GM19468 (cell line): ENCODE results near the gene CUL1.

Experiments
- ATAC-seq: cut with Tn5 transposase; IDR thresholded peaks from one replicate; pipeline ENCODE4 v1.9.1; 2021; ENCODE audit warnings: mild to moderate bottlenecking, moderate library complexity, moderate number of reproducible peaks; ENCODE audit not compliant: unreplicated experiment; ENCODE audit errors: extremely low read depth

CUL1 gene

DNA sequence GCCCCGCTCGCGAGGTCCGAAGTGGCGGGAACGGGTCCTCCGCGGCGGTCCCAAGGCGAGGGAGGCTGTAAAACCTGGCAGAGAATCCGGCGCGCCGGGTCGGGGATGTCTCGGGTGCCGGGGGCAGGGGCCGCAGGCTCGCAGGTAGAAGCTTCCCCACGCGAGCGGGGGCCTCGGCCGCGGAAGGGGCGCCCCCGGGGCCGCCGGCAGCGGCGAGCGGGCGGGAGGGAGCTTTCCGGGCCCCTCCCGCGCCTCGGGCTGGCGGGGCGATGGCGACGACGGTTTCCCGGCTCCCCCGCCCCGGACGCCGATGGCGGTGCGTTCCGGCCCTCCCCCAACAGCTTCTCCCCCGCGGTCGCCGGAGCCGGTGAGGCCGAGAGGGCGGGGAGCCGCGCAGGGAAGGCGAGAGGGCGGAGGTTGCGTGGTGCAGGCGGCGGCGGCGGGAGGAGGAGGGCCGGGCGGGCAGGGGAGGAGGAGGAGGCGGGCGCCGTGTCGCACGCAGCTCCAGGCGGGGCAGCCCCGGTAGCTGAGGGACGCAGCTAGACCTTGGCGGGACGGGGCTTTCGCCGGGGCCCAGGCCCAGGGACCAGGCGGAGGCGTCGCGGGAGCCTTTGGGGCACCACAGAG, at the start of gene CUL1:
TSS of gene CUL1 (plus strand) at position 507 of the 627 bp plus-strand sequence. CDS start 31,220 bp downstream, outside the sequence.
- peak; percentile 38 for ATAC-seq

DNA sequence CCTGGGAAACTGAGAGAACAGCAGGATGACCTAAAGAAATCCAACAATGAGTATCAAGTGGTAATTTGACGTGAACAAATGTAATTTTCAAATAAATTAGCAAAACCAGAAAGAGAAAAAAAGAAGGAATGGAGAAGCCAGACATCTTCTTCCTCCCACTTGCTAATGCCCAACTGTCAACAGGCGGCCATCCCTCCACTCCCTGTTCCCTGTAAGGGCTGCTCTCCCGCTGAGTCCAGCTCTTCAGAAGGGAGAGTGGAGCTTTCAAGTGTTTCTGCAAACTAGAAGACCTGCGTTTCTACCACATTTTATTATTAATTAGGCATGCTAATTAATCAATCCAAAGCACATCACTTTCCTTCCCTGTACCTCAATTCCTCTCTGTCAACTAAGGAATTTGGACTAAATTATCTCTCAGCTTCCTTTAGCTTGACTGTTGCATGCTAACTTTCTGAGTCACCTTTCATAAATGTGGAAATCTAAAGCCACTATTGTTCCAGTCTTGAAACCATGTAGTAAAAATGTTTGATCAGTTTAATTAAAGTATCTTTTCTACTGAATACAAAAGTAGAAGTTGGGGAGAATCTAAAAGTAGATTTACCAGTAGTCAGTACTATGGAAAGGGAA, 48.4 kb upstream of the CUL1 start:
- no peak for ATAC-seq

DNA sequence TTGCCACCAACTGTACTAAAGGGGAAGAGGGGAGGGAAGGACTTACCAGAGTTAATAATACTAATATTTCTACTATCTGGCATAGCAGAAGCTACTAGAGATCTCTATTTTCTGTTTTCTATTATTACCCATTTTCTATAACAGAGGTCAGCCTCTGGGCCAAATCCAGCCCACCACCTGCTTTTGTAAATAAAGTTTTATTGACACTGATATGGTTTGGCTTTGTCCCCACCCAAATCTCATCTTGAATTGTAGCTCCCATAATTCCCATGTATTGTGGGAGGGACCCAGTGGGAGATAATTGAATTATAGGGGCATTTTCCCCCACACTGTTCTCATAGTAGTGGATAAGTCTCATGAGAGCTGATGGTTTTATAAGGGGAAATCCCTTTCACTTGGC, 45.9 kb upstream of the CUL1 start:
- ATAC-seq, result no peak

DNA sequence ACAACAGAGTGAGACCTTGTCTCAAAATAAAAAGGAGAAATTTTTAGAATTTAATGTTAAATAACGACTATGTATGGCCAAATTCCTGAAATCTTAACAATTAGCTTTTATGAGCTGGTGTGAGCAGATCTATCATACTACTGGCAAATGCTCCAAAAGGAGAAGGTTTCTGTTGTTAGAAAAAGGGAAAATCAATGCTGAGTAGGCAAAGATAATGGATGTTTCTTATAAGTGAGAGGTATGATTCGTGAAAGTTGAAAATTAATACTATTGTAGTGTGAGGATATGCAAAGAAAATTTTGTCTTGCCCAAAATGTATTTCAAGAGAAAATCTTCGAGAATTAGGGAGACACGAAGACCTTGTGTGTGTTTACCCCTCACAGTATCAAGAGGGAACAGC, 40.8 kb upstream of the CUL1 start:
- ATAC-seq, result no peak

DNA sequence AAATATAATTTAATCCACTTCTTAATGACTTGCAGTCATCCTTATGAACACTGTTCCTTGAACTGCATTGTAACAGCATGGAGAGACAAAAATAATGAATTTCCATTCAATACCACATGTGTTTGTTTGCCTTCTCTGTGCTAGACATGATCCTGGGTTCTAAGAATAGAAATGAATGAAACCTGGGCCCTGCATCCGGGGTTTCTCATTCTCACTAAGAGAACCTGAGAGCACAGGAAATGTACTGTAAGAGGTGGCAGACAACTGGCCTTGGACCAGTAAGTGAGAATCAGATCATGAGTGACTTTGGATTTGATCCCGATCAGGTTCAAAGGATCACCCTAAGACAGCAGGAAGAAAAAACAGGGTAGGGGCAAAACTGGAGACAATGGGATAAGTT, 37.2 kb upstream of the CUL1 start:
- ATAC-seq, result no peak

DNA sequence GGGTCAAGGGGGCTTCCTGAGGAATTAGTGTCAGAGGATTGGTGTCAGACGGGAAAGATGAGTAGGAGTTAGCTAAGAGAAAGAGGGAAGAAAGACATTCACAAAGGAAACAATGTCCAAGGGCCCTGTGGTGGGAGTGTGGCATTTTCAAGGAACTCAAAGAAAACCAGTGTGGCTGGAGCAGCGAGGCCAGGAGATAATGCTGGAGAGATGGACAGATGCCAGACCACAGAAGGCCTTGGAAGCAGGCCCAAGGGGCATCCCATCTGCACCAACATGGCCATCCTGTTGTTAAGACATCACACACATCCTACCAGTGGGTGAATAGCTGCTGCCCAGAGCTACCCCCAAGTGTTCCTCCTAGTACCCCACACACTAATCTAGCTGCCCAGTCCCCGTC, 36.1 kb upstream of the CUL1 start:
- ATAC-seq, result no peak

DNA sequence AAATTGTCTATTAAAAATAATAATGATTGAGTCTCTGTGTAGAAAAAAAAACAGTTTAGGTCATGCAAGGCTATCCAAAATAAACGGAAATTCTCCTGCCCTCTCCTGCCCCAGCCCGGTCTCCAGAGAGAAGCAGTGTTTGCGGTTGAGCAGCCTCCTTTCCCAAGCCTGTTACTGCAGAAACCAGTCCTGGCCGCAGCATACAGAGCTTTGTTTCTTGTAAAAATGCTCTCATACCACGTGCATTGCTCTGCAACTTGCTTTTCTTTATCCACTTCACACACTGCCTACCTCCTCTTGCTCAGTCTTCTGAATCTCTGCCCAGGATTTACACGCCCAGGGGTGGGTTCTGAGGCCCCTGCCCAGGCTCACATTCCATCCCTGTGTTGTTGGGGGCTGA, 34.4 kb upstream of the CUL1 start:
- ATAC-seq, result no peak

DNA sequence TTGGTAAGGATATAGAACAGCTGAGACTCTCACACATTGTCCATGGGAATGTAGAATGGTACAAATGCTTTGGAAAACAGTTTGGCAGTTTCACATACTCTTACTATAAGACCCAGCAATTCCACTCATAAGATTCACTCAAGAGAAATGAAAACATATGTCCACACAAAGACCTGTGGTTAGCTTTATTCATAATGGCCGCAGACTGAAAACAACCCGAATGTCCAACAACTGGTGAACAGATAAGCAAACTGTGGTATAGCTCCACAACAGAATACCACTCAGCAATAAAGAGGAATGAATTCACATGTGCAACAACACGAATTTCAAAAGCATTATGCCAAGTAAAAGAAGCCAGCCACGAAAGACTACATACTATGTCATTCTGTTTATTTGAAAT, 33.5 kb upstream of the CUL1 start:
- no peak for ATAC-seq

DNA sequence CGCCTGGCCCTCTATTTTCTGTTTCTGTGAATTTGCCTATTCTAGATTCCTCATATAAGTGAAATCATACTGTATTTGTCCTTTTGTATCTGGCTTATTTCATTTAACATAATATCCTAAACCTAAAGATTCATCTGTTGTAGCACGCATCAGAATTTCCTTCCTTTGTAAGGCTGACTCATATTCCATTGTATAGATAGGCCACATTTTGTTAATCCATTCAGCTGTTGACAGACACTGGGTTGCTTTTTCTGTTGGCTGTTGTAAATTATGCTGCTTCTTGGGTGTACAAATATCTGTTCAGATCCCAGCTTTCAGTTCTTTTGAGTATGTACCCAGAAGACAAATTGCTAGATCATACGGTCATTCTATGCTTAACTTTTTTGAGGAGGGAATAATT, 28.8 kb upstream of the CUL1 start:
- ATAC-seq, result no peak

DNA sequence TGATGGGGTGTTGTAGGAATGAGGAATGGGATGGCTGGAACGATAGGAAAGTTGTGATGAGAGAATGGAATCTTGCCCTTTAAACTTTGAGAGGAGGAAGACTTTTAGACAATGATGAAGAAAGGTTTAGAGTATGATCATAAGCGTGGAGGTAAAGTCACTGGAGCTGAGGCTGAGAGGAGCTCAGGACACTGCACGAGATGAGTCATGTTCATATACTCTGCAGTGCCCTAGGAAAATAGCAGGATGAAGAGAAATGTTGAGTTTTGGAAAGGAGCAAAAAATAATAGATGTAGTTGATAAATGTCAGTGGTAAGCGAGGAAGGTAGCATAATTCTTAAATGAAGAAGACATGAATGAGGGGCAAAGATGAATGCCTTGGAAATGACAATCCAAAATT, 28.3 kb upstream of the CUL1 start:
- no peak for ATAC-seq

DNA sequence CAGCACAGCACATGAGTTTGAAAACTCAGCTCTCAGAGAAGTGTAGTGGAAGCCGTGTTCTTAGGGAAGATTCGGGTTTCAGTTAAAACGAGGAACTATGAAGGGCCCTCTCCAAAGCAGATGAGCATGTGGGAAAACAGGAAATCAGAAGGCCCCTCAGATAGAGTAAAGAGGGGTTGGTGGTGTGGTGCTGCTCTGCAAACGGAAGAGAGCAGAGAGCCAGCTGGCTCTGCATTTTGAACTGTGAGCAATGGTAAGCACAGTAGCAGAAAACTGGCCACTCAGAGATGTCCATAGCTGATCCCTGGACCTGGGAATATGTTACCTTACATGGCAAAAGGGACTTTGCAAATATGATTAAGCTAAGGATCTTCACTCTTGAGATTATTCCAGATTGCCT, 27.9 kb upstream of the CUL1 start:
- no peak for ATAC-seq

DNA sequence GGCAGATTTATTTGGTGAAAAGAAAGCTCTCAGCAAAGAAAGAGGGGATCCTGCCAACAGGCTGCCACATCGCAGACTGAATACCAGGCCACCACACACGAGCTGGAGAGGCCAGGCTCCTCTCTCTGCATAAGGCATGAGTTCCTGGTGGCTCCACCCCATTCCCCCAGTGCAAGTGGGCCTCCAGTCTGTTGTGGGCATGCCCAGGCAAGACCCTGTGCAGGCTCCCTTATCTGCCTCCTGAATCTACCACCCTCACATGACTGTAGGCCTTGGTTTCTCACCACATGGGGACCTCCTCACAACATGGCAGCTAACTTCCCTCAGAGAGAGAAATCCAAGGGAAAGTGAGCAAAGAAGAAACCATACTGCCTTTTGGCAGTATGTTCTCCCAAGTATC, 26.7 kb upstream of the CUL1 start:
- ATAC-seq, result no peak

DNA sequence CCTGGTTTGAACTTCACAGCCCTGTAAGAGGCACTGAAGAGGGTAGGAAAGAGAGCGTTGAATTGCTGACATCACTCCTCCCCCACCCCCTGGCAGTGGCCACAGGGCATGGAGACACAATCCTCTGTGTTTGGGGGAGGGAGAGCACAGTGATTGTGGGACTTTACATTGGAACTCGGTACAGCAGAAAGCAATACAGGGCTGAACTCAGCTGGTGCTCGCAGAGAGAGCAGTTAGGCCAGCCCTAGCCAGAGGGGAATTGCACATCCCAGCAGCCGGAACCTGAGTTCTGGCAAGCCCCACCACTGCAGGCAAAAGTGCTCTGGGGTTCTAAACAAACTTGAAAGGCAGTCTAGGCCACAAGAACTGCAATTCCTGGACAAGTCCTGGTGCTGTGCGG, 24.0 kb upstream of the CUL1 start:
- ATAC-seq, result no peak

DNA sequence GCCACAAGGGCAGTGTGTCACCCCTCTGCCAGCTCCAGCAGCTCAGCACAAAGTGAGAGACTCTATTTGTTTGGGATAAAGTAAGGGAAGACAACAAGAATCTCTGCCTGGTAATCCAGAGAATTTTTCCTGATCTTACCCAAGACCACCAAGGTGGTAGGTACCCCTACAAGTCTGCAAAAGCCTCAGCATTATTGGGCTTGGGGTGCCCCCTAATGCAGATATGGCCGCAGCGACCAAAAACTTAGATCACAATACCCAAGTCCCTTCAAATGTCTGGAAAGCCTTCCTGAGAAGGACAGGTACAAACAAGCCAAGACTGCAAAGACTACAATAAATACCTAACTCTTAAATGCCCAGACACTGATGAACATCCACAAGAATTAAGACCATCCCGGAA, 22.4 kb upstream of the CUL1 start:
- no peak for ATAC-seq

DNA sequence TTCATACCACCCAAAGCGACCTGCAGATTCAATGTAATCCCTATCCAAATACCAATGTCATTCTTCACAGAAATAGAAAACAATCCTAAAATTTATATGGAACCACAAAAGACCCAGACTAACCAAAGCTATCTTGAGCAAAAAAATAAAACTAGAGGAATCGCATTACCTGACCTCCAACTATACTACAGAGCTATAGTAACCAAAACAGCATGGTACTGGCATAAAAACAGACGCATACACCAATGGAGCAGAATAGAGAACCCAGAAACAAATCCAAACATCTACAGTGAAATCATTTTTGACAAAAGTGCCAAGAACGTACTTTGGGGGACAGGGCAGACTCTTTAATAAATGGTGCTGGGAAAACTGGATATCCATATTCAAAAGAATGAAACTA, 16.9 kb upstream of the CUL1 start:
- ATAC-seq, result no peak

DNA sequence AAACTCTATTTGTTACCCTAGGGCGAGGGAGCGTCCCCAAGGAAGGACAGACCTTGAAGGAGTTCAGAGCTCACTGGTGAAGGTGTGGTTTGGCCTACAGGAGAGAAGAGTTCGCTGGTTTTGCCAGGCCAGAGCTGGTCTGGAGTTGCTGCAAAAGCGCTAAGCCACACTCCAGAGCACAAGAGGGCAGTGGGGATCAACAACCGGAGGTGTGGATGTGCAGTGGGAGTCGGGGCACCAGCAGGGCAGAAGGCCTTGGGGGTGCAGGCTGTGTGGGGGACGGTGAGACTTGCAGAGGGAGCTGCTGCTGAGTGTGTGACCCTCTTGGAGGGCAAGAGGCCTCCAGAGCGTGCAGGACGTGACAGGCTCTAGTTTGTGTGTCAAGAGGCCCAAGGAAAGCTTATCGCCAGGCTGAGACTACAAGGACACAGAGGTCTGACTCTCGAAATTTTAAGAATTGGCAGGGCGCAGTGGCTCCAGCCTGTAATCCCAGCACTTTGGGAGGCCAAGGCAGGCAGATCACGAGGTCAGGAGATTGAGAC, 14.3 kb upstream of the CUL1 start:
- ATAC-seq, result no peak

DNA sequence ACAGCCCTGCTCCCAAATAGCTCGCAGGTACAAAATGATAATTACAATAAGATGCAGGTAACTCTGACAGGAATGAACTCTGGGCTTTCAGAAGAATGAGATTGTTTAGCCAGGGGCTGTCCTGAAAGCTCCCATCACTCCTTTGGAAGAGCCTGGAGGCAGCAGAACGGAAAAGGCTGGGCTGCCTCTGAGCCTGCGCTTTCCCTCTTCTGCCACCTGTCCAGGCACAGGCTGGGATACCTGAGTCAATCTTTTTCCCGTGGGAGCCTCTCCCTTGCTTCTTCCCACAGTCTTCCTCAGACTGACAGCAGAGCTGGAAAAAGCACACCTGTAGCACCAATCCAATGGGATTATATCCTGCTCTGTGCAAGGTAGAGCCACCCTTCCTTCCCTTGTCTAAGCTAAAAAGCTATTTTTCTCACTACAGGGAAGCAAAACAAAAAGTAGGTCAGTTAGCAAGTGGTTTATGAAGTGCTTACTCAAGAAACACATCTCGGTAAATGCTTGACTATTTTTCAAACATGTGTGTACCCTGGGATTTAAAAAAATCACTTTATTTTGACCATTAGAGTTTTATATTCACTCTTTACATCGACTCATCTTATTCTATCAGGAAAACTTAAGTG, 12.3 kb upstream of the CUL1 start:
- no peak for ATAC-seq

DNA sequence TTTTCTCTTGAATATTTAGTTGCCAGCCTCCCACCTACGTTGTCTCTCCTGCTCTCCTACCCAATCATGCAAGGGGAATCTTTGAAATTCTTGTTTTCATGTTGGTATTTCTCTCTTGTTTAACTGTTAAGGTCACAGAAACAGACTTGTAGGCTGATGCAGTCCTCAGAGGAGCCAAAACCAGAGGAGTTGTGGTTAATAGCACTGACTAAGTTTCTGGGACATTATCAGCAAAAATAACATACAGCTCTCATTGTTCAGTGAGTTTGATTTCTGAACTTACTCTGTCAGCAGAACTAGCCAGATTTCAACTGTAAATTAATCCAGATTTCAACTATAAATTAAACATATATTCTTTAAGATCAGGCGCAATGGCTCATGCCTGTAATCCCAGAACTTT, 11.1 kb upstream of the CUL1 start:
- ATAC-seq, result no peak

DNA sequence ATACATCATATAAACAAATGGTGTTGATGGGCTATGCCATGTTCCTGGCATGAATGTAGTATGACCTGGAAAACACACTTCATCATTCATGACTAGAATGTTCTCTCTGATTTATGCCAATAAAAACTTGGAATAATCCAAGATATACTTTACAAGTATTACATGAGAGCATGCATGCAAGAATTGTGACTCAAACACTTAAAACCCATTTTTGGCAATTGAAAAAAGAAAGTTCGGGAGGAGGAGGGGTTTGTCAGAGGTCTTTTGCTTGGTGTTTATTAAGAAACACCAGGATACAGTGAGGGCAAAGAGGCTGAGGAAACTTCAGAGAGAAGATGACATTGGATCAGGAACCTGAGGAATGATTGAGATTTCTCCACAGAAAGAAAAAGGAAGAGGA, 10.2 kb upstream of the CUL1 start:
- ATAC-seq, result no peak

DNA sequence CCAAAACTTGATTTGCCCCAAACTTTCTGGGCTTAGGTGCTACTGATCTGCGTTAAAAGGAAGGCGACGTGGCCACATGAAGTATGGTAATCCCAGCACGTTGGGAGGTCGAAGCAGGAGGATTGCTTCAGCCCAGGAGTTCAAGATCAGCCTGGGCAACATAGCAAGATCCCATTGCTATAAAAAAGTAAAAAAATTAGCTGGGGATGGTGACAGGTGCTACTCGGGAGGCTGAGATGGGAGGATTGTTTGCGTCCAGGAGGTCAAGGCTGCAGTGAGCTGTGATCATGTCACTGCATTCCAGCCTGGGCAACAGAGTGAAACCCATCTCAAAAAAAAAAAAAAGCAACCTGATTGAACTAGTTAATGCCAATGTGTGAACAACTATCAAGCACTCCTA, 5.1 kb upstream of the CUL1 start:
- no peak for ATAC-seq

DNA sequence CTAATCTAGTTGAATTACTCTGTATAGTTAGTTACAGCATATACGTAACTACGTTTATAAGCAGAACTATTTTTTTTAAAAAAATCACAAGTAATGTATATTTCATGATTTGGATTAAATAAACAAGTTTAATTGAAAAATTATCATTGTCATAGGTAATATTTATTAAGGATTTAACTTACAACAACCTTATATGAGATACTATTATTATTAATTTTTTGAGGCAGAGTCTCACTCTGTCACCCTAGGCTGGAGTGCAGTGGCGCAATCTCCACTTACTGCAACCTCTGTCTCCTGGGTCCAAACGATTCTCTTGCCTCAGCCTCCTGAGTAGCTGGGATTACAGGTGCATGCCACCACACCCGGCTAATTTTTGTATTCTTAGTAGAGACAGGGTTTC, 4.1 kb upstream of the CUL1 start:
- ATAC-seq, result no peak

DNA sequence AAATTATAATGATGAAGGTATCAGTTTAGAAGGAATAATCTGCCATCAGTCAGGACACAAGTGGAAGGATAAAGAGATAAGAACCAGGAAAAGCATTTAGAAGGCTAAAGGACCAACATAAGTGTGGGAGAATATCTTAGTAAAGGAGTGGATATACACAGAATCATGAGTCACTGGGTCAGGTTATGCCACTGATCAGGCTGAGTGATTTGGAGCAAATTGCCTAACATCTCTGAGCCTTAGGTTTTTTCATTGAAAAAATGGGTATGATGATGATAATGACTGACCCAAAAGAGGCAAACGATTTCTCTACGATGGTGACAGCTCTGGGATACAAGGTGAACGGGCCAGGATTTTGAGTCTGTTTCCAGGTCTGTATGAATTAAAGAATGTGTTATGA, 2.8 kb upstream of the CUL1 start:
- ATAC-seq, result no peak
